GM18511 (cell line): ENCODE results near the gene MYO9A.

Experiments used
- ATAC-seq: cut with Tn5 transposase; IDR thresholded peaks from one replicate; pipeline ENCODE4 v1.9.1; 2021; ENCODE audit warnings: mild to moderate bottlenecking, moderate library complexity; ENCODE audit not compliant: unreplicated experiment

The MYO9A gene

GRCh38 chr15:71811752-71812735 lies 305.9 kb downstream of the MYO9A start:
- no peak for ATAC-seq

GRCh38 chr15:71811036-71811736 lies 306.8 kb downstream of the MYO9A start:
- no peak for ATAC-seq

GRCh38 chr15:71810256-71811035 lies 307.5 kb downstream of the MYO9A start, which contains the start of gene NR2E3:
NR2E3 (plus strand) TSS chr15:71810554; CDS start chr15:71810744, 190 bp downstream.
- no peak for ATAC-seq

GRCh38 chr15:71809346-71809745 lies 308.6 kb downstream of the MYO9A start:
- no peak for ATAC-seq

- no peak for ATAC-seq
These were observed 309.5 kb downstream of the MYO9A start for GRCh38 chr15:71808311-71809020.

- ATAC-seq = no peak
These were observed 310.3 kb downstream of the MYO9A start for GRCh38 chr15:71807691-71808091.

GRCh38 chr15:71807125-71807629 lies 310.8 kb downstream of the MYO9A start:
- no peak for ATAC-seq

GRCh38 chr15:71806452-71806931 lies 311.5 kb downstream of the MYO9A start:
- ATAC-seq = no peak

- peak; percentile 81 for ATAC-seq
These were observed 313.1 kb downstream of the MYO9A start for GRCh38 chr15:71804695-71805470.

- ATAC-seq = peak; percentile 62
These were observed 313.7 kb downstream of the MYO9A start for GRCh38 chr15:71804226-71804625.

GRCh38 chr15:71802770-71803169 lies 315.2 kb downstream of the MYO9A start:
- ATAC-seq = no peak

- ATAC-seq = no peak
These were observed 315.9 kb downstream of the MYO9A start for GRCh38 chr15:71801935-71802655.

- no peak for ATAC-seq
These were observed 316.9 kb downstream of the MYO9A start for GRCh38 chr15:71800835-71801745.

GRCh38 chr15:71800190-71800589 lies 317.8 kb downstream of the MYO9A start:
- no peak for ATAC-seq

- no peak for ATAC-seq
These were observed 319.3 kb downstream of the MYO9A start for GRCh38 chr15:71798641-71799040.

GRCh38 chr15:71792521-71792920 lies 325.4 kb downstream of the MYO9A start:
- ATAC-seq = no peak

GRCh38 chr15:71791975-71792374 lies 326.0 kb downstream of the MYO9A start:
- no peak for ATAC-seq

- no peak for ATAC-seq
These were observed 327.9 kb downstream of the MYO9A start for GRCh38 chr15:71790081-71790480.
